ACC112 (cell line): ENCODE data around the gene PI4KB.

Experiments
- H2AFZ ChIP-seq: fragments of 200-600 bp; sonication (generic); one replicate; pipeline ENCODE4 v1.6.0; 2017; ENCODE audit warnings: antibody characterized with exemption, low read length; ENCODE audit not compliant: unreplicated experiment
- H3K27ac ChIP-seq: fragments of 200-600 bp; sonication (generic); 2 replicates; pipeline ENCODE4 v1.5.1; 2014; ENCODE audit warnings: low read depth, mild to moderate bottlenecking, antibody characterized with exemption, low read length, moderate library complexity
- H3K27me3 ChIP-seq: fragments of 200-600 bp; sonication (generic); 2 replicates; pipeline ENCODE4 v1.6.1; 2014; ENCODE audit warnings: mild to moderate bottlenecking, antibody characterized with exemption, low read length, moderate library complexity, mixed read lengths; ENCODE audit not compliant: insufficient read depth
- H3K36me3 ChIP-seq: fragments of 200-600 bp; sonication (generic); 2 replicates; pipeline ENCODE4 v1.6.1; 2016; ENCODE audit warnings: mild to moderate bottlenecking, antibody characterized with exemption, low read length, moderate library complexity, mixed read lengths; ENCODE audit not compliant: insufficient read depth
- H3K4me1 ChIP-seq: fragments of 200-600 bp; sonication (generic); one replicate; pipeline ENCODE4 v1.6.1; 2016; ENCODE audit warnings: low read length, mixed read lengths; ENCODE audit not compliant: insufficient read depth, unreplicated experiment, control insufficient read depth
- H3K4me3 ChIP-seq: fragments of 200-600 bp; sonication (generic); 2 replicates; pipeline ENCODE4 v1.5.1; 2014; ENCODE audit warnings: mild to moderate bottlenecking, low read depth, low read length
- H3K79me2 ChIP-seq: fragments of 200-600 bp; sonication (generic); one replicate; pipeline ENCODE4 v1.6.0; 2016; ENCODE audit warnings: low read length; ENCODE audit not compliant: control insufficient read depth, unreplicated experiment, insufficient read depth

Gene PI4KB

DNA sequence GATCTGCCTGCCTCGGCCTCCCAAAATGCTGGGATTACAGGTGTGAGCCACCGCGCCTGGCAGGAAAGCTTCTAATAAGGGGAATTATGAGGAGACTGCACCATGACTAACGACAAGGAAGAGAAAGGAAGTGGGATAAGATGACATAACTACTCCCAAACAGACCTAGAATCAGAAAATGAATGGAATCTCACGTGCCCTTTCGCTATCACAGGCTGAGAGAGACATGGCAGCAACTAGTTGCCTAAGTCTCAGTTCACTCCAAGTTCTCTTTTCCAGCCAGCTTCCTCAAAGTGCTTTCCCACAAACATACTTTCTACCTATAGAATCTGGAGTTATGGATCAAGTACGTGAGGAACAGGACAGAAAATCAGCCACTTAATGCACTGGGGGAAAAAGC is 2.0 kb downstream of the PI4KB start:
- H3K36me3 ChIP-seq = peaks cover 14% of the 10 kb centered on the region
- peak overlapping the region; percentile 80 for H3K4me3 ChIP-seq
- H2AFZ ChIP-seq = no peak overlapping the region

DNA sequence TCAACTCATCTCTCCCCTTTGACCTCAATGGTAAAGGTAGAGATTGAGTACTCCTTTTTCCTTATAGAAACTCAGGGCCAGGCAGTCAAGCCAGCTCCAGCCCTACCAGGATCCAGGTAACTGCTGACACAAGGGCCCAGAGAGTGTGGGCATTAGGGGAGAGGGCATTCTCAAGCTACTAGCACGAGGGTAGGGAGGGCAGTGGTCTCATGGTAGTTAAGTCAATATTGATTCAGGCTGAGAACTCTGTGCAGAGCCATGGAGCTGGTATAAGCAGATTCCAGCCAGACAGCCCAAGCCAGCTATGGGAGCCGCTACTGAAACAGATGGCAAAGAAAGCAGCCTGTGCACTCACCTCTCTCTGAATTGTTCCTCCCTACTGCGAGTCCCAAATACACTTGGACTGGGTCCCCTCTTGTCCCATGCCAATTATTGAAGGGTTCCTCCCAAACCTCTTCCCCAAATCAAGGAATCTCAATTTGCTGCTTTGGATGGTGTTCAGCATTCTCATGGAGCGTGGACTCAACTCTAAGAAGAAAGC is 2.8 kb downstream of the PI4KB start:
- no peaks in the 10 kb centered on the region for H3K27me3 ChIP-seq
- H3K79me2 ChIP-seq = peaks cover 48% of the 10 kb centered on the region
- no peak overlapping the region for H3K27ac ChIP-seq
- no peak overlapping the region for H2AFZ ChIP-seq
- peaks cover 15% of the 10 kb centered on the region for H3K4me1 ChIP-seq
- peaks cover 14% of the 10 kb centered on the region for H3K36me3 ChIP-seq
- H3K4me3 ChIP-seq = no peak overlapping the region

More for the DNA sequence above, 2.0 kb downstream of the PI4KB start:
- H3K4me1 ChIP-seq = peaks cover 15% of the 10 kb centered on the region
- H3K27me3 ChIP-seq = no peaks in the 10 kb centered on the region
- peak overlapping the region; percentile 88 for H3K27ac ChIP-seq
- peaks cover 45% of the 10 kb centered on the region for H3K79me2 ChIP-seq

DNA sequence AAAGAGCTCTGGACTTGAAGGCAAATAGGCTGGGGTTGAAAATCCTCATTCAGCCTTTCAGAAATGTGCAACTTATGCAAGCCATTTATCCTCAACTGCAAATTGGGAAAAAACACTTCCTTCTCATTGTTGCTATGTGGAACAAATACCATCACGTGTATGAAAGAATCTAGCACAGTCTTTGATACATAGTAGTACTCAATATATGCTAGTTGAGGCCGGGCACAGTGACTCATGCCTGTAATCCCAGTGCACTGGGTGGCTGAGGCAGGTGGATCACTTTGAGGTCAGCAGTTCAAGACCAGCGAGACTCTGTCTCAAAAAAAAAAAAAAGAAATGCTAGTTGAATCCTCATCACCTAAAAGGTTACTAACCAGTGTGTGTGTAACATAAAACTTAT is 8.2 kb downstream of the PI4KB start:
- no peak overlapping the region for H2AFZ ChIP-seq
- peaks cover 8% of the 10 kb centered on the region for H3K4me1 ChIP-seq
- H3K36me3 ChIP-seq = peaks cover 12% of the 10 kb centered on the region
- H3K27me3 ChIP-seq = no peaks in the 10 kb centered on the region
- H3K27ac ChIP-seq = no peak overlapping the region
- no peak overlapping the region for H3K4me3 ChIP-seq
- H3K79me2 ChIP-seq = peaks cover 19% of the 10 kb centered on the region

GRCh38 chr1:151315565-151316235 is 11.5 kb downstream of the PI4KB start:
- peaks cover 19% of the 10 kb centered on the region for H3K79me2 ChIP-seq
- peaks cover 12% of the 10 kb centered on the region for H3K36me3 ChIP-seq
- H3K4me3 ChIP-seq = no peak overlapping the region
- no peak overlapping the region for H3K27ac ChIP-seq
- H3K4me1 ChIP-seq = peaks cover 39% of the 10 kb centered on the region
- H3K27me3 ChIP-seq = no peaks in the 10 kb centered on the region
- H2AFZ ChIP-seq = no peak overlapping the region

GRCh38 chr1:151314137-151314875 is 12.9 kb downstream of the PI4KB start:
- peaks cover 9% of the 10 kb centered on the region; the same call in 1 of the 2 replicates for H3K36me3 ChIP-seq
- H3K27me3 ChIP-seq = no peaks in the 10 kb centered on the region
- no peak overlapping the region for H2AFZ ChIP-seq
- H3K79me2 ChIP-seq = peaks cover 24% of the 10 kb centered on the region
- H3K27ac ChIP-seq = peak overlapping the region; percentile 93
- peak overlapping the region; percentile 5; the same call in 1 of the 2 replicates for H3K4me3 ChIP-seq
- H3K4me1 ChIP-seq = peaks cover 50% of the 10 kb centered on the region

GRCh38 chr1:151313501-151313900 is 13.7 kb downstream of the PI4KB start:
- no peak overlapping the region for H2AFZ ChIP-seq
- H3K4me1 ChIP-seq = peaks cover 50% of the 10 kb centered on the region

DNA sequence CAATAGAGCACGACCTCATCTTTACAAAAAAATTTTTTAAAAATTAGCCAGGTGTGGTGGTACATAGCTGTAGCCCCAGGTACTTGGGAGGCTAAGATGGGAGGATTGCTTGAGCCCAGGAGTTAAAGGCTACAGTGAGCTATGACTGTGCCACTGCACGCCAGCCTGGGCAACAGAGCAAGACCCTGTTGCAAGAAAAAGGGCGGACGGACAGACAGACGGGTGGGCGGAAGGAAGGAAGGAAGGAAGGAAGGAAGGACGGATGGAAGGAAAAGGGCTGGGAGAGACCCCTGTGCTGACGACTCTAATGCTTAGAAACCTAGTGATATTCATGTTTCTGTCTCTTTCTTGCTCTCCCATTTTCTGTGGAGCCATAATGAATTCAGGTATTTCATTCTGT is 14.4 kb downstream of the PI4KB start:
- Histone ChIP-seq H3K27me3 (no peaks in the 10 kb centered on the region), H3K27ac (peak overlapping the region; percentile 93), H3K4me3 (no peak overlapping the region), H3K79me2 (peaks cover 28% of the 10 kb centered on the region), H2AFZ (no peak overlapping the region), H3K36me3 (peaks cover 12% of the 10 kb centered on the region; the same call in 1 of the 2 replicates), H3K4me1 (peaks cover 50% of the 10 kb centered on the region)

More at GRCh38 chr1:151313501-151313900, 13.7 kb downstream of the PI4KB start:
- Histone ChIP-seq H3K27me3 (no peaks in the 10 kb centered on the region), H3K79me2 (peaks cover 28% of the 10 kb centered on the region), H3K4me3 (peak overlapping the region; percentile 5; the same call in 1 of the 2 replicates), H3K27ac (peak overlapping the region; percentile 93), H3K36me3 (peaks cover 9% of the 10 kb centered on the region; the same call in 1 of the 2 replicates)

- H3K4me3 ChIP-seq = peak overlapping the region; percentile 51; the same call in 1 of the 2 replicates
- no peaks in the 10 kb centered on the region for H3K27me3 ChIP-seq
- H2AFZ ChIP-seq = no peak overlapping the region
- peak overlapping the region; percentile 93 for H3K27ac ChIP-seq
- H3K79me2 ChIP-seq = peaks cover 28% of the 10 kb centered on the region
- peaks cover 50% of the 10 kb centered on the region for H3K4me1 ChIP-seq
- H3K36me3 ChIP-seq = peaks cover 16% of the 10 kb centered on the region; the same call in 1 of the 2 replicates
These were observed 14.8 kb downstream of the PI4KB start for GRCh38 chr1:151312411-151312810.

- Histone ChIP-seq H3K79me2 (peaks cover 28% of the 10 kb centered on the region), H3K36me3 (peaks cover 21% of the 10 kb centered on the region; the same call in 1 of the 2 replicates), H3K4me3 (peak overlapping the region; percentile 51), H3K27me3 (no peaks in the 10 kb centered on the region), H3K4me1 (peaks cover 50% of the 10 kb centered on the region), H2AFZ (no peak overlapping the region), H3K27ac (peak overlapping the region; percentile 93)
These were observed 15.5 kb downstream of the PI4KB start for GRCh38 chr1:151311589-151312331.

- Histone ChIP-seq H3K27ac (peak overlapping the region; percentile 67), H3K79me2 (peaks cover 28% of the 10 kb centered on the region)
These were observed 16.2 kb downstream of the PI4KB start for GRCh38 chr1:151311011-151311410.

More at GRCh38 chr1:151311011-151311410, 16.2 kb downstream of the PI4KB start:
- peaks cover 27% of the 10 kb centered on the region for H3K36me3 ChIP-seq
- no peak overlapping the region for H2AFZ ChIP-seq
- no peaks in the 10 kb centered on the region for H3K27me3 ChIP-seq
- H3K4me3 ChIP-seq = peak overlapping the region; percentile 5; the same call in 1 of the 2 replicates
- peaks cover 50% of the 10 kb centered on the region for H3K4me1 ChIP-seq
